Gastroesophageal sphincter (tissue), 3 donors: ENCODE measurements around the gene KDM6A.

Experiments
- EP300 ChIP-seq: sonication (generic); formaldehyde crosslinking; IDR thresholded peaks from one replicate; pipeline ENCODE4 v1.6.1; 2017; ENCODE audit warnings: antibody characterized with exemption, mild to moderate bottlenecking
- POLR2A ChIP-seq, 2 donors: fragments of 450-650 bp; IDR thresholded peaks; one replicate each; pipeline ENCODE4 v1.6.1; 2017; ENCODE audit warnings: antibody characterized with exemption in 2 of 2, mild to moderate bottlenecking in 2 of 2, moderate library complexity in 1 of 2
- POLR2AphosphoS5 ChIP-seq: sonication (generic); formaldehyde crosslinking; IDR thresholded peaks from one replicate; pipeline ENCODE4 v1.6.1; 2017; ENCODE audit warnings: antibody characterized with exemption
- TF ChIP-seq, protein P1 (sequence below), 4 experiments: fragments of 200-600 bp in 2 of 4; fragments of 450-650 bp in 2 of 4; sonication (generic) in 1 of 4; IDR thresholded peaks; one replicate each; pipeline ENCODE4 v1.5.1; 2017 to 2019; ENCODE audit warnings: antibody characterized with exemption in 4 of 4, mild to moderate bottlenecking in 2 of 4, moderate library complexity in 2 of 4

DNA sequence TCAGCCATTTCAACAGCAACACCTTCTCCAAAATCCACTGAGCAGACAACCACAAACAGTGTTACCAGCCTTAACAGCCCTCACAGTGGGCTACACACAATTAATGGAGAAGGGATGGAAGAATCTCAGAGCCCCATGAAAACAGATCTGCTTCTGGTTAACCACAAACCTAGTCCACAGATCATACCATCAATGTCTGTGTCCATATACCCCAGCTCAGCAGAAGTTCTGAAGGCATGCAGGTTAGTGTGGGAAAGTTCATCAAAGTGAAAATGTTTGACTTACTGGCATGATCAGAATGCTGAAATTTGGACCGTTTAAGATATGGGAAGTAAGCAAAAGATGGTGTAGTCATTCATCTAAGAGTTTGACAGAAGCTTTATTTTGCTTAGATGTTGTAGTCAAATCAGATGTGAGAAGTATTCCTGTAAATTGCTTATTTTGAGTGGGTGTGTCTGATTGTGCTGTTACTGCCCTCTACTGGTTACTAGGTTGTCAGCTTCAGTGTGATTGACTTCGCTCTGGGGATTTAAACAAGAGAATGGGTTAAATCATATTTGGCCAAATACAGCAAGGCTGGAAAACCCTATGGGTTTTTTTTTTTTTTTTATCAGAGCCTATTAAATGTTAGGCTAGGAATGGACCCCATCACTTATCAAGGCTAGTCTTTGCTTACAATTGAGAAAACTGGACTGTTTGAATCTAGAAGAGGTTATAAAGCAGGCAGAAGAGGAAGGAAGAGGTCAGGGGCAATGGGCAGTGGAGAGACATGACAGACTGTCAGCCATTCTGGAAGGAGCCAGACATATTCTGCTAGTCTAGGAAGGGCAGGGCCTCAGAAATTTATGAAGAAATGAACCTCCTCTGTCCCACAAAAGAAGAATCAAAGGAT lies 197.4 kb downstream of the KDM6A start:
- TF ChIP-seq, protein P1, sequence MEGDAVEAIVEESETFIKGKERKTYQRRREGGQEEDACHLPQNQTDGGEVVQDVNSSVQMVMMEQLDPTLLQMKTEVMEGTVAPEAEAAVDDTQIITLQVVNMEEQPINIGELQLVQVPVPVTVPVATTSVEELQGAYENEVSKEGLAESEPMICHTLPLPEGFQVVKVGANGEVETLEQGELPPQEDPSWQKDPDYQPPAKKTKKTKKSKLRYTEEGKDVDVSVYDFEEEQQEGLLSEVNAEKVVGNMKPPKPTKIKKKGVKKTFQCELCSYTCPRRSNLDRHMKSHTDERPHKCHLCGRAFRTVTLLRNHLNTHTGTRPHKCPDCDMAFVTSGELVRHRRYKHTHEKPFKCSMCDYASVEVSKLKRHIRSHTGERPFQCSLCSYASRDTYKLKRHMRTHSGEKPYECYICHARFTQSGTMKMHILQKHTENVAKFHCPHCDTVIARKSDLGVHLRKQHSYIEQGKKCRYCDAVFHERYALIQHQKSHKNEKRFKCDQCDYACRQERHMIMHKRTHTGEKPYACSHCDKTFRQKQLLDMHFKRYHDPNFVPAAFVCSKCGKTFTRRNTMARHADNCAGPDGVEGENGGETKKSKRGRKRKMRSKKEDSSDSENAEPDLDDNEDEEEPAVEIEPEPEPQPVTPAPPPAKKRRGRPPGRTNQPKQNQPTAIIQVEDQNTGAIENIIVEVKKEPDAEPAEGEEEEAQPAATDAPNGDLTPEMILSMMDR (IDR thresholded peaks at IDR 0.05): peak; percentile 19 to 70 (median 46)
- TF ChIP-seq POLR2A (IDR thresholded peaks at IDR 0.05) (no peak), POLR2AphosphoS5 (no peak), EP300 (no peak)
